HG02588 (cell line): ENCODE data around the gene PTPN18.

Experiments used
- ATAC-seq: cut with Tn5 transposase; IDR thresholded peaks from one replicate; pipeline ENCODE4 v1.9.1; 2021; ENCODE audit warnings: mild to moderate bottlenecking, moderate library complexity; ENCODE audit not compliant: unreplicated experiment

Gene PTPN18

GRCh38 chr2:130363479-130363878 lies 7.6 kb downstream of the PTPN18 start:
- no peak for ATAC-seq

DNA sequence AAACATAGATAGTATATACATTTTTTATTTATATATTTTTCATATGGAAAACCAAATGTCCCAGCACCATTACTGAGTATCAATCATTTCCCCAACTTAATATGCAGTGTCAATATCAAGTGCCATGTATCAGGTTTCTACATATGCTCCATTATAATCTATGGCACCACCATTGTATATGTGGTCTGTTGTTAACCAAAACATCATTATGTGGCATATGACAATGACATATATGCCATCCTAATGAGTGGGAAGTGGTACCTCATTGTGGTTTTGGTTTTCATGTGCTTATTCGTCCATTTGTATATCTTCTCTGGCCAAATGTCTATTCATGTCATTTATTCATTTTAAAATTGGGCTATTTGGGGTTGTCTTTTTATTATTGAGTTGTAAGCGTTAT lies 9.2 kb downstream of the PTPN18 start:
- no peak for ATAC-seq

DNA sequence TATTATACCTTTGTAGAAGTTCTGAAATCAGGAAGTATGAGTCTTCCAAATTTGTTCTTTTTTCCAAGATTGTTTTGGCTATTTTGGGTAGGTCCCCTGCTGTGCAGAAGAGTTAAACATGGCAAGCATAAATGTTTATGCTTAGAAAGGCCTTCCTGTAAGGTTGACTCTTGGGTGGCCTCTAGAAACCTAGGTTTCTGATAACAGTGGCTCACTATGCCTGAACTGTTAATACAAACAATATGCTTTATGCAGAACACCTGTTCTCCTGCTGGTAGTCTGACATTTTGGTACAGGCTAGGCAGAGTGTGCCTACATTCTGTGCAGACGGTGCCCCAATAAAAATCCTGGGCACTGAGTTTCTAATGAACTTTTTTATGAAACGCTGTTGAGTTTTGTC lies 10.1 kb downstream of the PTPN18 start:
- no peak for ATAC-seq

GRCh38 chr2:130366720-130367119 lies 10.9 kb downstream of the PTPN18 start:
- no peak for ATAC-seq

GRCh38 chr2:130368786-130369185 lies 12.9 kb downstream of the PTPN18 start:
- no peak for ATAC-seq

- no peak for ATAC-seq
Observed at GRCh38 chr2:130369311-130369964, 13.6 kb downstream of the PTPN18 start.

DNA sequence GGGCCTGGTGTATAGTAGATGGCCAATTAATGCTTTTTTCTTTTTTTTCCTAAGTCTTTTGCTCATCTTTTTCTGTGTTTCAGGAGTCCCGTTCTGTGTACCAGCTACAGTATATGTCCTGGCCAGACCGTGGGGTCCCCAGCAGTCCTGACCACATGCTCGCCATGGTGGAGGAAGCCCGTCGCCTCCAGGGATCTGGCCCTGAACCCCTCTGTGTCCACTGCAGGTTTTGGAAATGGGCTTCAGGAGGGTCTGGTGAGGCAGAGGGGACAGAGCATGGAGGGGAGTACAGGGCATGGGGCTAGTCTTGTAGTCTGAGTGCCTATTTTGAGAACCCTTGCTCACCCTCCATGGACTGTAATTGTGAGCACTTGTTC lies 14.1 kb downstream of the PTPN18 start:
- ATAC-seq = no peak

DNA sequence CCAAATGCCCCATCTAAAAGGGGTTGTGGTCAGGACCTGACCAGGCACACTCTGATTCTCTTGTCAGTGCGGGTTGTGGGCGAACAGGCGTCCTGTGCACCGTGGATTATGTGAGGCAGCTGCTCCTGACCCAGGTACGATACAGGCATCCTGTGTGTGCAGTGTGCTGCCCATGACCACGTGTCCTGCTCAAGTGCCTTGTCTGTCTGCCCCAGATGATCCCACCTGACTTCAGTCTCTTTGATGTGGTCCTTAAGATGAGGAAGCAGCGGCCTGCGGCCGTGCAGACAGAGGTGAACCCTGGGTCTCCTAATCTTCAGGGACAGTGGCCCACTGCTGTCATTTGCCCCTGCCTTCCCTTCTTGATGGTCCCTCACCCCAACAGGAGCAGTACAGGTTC lies 14.6 kb downstream of the PTPN18 start:
- no peak for ATAC-seq

DNA sequence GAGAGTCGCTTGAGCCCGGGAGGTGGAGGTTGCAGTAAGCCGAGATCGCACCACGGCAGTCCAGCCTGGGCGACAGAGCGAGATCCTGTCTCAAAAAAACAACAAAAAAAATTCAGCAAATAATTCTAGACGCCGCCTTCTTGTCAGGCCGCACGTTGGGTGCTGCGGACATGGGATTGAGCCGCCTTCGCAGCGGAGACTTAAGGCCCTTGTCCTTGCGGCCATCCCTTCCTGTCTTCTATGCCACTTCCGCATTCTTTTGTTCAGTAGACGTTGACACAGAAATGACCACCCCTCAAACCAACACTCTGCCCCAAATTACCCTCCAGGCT lies 15.8 kb downstream of the PTPN18 start:
- peak; percentile 30 for ATAC-seq

DNA sequence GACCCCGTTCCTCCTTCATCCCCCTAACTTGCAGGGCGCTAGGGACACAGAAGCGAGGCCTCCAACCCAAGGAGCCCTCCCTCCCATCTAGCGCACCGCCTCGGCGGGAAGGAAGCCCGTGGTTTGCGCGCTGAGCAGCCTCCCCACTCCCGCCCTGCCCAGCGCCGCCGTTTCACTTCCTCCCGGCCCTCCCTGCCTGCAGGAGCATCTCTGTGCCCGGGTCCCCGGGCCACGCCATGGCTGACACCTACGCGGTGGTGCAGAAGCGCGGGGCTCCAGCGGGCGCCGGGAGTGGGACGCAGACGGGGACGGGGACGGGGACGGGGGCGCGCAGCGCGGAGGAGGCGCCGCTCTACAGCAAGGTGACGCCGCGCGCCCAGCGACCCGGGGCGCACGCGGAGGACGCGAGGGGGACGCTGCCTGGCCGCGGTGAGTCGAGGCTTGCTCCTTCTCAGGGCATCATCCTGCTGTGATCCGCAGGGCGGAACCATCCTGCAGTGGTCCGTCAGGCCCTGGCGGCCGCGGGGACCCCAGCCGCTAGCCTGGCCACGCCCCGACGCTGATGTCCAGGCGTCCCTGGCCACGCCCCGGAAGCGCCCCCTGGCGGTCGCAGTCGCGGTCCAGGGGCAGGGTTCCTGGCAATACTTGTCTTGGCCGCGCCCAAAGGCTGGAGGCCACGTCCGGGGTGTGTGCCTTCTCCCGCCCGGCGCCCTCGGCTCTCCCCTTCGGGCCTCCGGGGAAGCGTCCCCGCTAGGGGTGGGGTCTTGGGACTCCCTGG lies 16.4 kb downstream of the PTPN18 start:
- peak; percentile 72 for ATAC-seq

DNA sequence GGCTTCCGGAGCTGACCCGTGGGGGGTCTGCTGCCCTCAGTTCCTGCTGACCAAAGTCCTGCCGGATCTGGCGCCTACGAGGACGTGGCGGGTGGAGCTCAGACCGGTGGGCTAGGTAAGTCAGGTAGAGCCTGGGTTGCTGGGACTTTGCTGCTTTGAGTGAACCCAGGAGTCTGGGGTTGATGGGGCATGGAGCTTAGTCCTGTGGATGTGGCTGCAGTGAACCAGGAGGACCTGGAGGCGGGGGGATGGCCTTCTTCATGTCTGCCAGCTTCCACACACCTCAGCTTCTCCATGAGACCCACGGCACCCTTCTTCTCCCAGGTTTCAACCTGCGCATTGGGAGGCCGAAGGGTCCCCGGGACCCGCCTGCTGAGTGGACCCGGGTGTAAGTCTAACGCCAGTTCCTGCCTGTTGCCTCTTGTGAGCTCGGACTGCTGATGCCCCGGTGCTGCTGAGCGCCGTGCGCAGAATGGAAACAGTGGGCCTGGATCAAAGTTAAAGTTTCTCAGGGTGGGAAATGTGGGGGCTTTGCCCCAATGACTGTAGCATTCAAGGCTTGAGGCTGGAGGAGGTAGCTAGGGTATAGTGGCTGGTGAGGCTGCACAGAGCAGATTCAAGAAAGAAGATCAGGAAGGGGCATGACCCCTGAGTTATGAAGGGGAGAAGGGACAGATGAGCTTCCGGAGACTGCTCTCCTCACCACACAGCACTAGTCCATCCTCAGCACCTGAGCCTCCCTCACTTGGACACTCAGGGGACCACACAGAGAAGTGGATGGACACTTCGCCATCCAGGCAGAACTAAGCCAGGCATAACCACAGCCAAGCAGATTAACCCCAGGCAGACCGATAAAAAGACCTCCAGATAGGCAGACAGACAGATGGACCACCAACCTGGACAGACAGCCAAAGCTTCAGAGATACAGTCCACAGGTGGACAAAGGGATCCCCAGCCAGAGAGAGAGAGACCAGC lies 17.3 kb downstream of the PTPN18 start:
- ATAC-seq = no peak

DNA sequence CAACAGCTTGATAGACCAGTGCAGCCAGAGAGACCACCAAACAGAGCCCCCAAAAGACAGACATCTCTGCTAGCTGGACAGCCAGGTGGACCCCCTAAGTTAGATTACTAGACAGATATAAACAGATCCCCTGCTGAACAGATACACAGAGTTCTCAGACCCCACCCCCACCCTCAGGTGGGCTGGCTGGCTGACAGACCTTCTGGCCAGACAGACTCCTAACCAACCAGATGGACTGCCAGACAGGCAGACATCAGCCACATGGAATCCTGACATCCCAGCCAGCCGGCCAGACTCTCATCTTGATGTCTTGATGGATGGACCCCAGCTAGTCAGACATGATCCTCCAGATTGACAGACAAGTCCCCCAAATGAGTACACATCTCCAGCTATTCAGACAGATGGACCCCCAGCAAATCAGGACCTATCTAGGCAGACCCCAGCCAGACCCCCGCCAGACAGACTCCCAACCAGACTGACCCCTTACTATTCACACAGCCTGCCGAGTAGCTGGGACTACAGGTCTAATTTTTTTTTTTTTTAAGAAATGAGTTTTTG lies 18.0 kb downstream of the PTPN18 start:
- no peak for ATAC-seq

DNA sequence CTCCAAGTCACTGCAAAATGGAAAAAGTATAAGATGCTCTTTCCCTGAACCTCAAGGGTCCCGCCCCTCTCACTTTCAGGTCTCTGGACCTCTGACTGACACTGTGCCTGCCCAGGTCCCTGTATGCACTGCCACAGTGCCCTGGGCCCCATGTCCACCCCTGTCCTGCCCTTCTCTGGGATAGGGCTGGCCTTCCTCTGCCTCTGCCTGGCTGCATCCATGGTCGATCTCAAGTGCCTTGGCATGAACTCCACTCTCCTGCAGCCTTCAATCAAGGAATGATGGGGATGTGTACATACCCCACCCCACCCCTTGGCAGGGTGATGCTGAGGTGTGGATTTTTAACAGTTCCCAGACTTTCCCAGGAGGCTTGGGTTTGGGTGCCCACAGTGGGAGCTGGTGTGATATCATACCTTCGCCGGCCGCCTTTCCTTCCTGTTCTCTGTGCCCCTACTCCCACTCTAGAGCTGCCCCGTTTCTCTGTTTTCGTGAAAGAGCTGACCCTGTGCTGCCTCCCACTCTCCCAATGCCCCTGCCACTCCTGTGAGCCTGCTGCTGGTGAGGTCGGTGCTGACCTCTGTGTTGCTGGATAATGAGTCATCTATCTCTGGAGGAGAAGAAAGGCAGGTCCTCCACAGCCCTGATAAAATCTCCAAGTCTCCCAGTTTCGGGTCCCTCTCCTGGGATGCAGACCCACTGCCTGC lies 18.9 kb downstream of the PTPN18 start:
- ATAC-seq = no peak

GRCh38 chr2:130375291-130376266 lies 19.7 kb downstream of the PTPN18 start:
- ATAC-seq = no peak

GRCh38 chr2:130376433-130377293 lies 20.8 kb downstream of the PTPN18 start:
- ATAC-seq = peak; percentile 56

DNA sequence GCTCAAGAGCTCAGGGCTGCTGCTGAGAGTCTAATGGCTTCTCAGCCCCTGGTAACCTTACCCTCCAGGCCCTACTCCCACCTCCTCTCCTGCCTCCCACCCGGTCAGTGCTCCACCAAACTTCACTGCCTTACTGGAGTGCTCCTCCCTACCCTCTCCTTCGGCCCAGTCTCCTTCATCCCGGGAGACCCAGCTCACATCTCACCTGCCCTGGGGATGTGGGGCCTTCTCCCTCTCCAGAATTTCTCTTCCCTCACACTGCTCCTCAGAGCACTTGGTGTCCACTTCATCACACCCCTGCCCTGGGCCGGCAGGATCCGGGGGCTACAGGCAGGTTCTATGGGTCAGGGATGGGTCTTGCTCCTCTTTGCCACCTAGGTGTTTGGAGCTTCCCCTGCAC lies 21.6 kb downstream of the PTPN18 start:
- no peak for ATAC-seq

- no peak for ATAC-seq
Observed at GRCh38 chr2:130378206-130378897, 22.5 kb downstream of the PTPN18 start.

- no peak for ATAC-seq
Observed at GRCh38 chr2:130378898-130379214, 23.0 kb downstream of the PTPN18 start.
